MM.1S (cell line): ENCODE measurements around the gene TPSAB1.

Experiments
- DNase-seq: peaks from one replicate; pipeline ENCODE4 v3.0.0-alpha.2; 2015
- H2AFZ ChIP-seq: fragments of 300-600 bp; sonication (generic); 2 replicates; pipeline ENCODE4 v1.6.0; 2016; ENCODE audit warnings: antibody characterized with exemption, low read length
- H3F3A ChIP-seq: fragments of 300-600 bp; sonication (generic); 2 replicates; pipeline ENCODE4 v1.6.1; 2016; ENCODE audit warnings: mild to moderate bottlenecking, antibody characterized with exemption, low read length, moderate library complexity, mixed read lengths; ENCODE audit not compliant: insufficient read depth
- H3K27ac ChIP-seq: fragments of 300-600 bp; sonication (generic); 2 replicates; pipeline ENCODE4 v1.5.1; 2016; ENCODE audit warnings: mild to moderate bottlenecking, low read length
- H3K27me3 ChIP-seq: fragments of 300-600 bp; sonication (generic); replicated peaks from 2 replicates; pipeline ENCODE4 v1.6.0; 2016; ENCODE audit warnings: low read length; ENCODE audit not compliant: insufficient read depth
- H3K36me3 ChIP-seq: fragments of 300-600 bp; sonication (generic); replicated peaks from 2 replicates; pipeline ENCODE4 v1.6.1; 2016; ENCODE audit warnings: mild to moderate bottlenecking, low read length, mixed read lengths; ENCODE audit not compliant: insufficient read depth
- H3K4me1 ChIP-seq: fragments of 300-600 bp; sonication (generic); 2 replicates; pipeline ENCODE4 v1.6.1; 2016; ENCODE audit warnings: low read length, mixed read lengths
- H3K4me2 ChIP-seq: fragments of 300-600 bp; sonication (generic); 2 replicates; pipeline ENCODE4 v1.6.0; 2016; ENCODE audit warnings: low read depth, low read length
- H3K4me3 ChIP-seq: fragments of 300-600 bp; sonication (generic); 2 replicates; pipeline ENCODE4 v1.5.1; 2016; ENCODE audit warnings: low read length, mixed read lengths
- H3K79me2 ChIP-seq: fragments of 300-600 bp; sonication (generic); 2 replicates; pipeline ENCODE4 v1.6.1; 2016; ENCODE audit warnings: mixed run types, low read length, mixed read lengths
- H3K9ac ChIP-seq: fragments of 300-600 bp; sonication (generic); 2 replicates; pipeline ENCODE4 v1.6.1; 2016; ENCODE audit warnings: low read length, mixed read lengths
- H3K9me2 ChIP-seq: fragments of 300-600 bp; sonication (generic); replicated peaks from 2 replicates; pipeline ENCODE4 v1.6.1; 2016; ENCODE audit warnings: mild to moderate bottlenecking, low read length, mixed read lengths; ENCODE audit not compliant: insufficient read depth
- H3K9me3 ChIP-seq: fragments of 300-600 bp; sonication (generic); replicated peaks from 2 replicates; pipeline ENCODE4 v1.6.1; 2016; ENCODE audit warnings: mild to moderate bottlenecking, low read length, mixed read lengths; ENCODE audit not compliant: insufficient read depth
- H4K20me1 ChIP-seq: fragments of 300-600 bp; sonication (generic); 2 replicates; pipeline ENCODE4 v1.6.1; 2016; ENCODE audit warnings: mild to moderate bottlenecking, low read length, moderate library complexity, mixed read lengths; ENCODE audit not compliant: insufficient read depth
- CTCF ChIP-seq: fragments of 300-600 bp; sonication (generic); IDR thresholded peaks from 2 replicates; pipeline ENCODE4 v1.5.1; 2016; ENCODE audit warnings: antibody characterized with exemption, low read length, mixed read lengths
- EZH2 ChIP-seq: fragments of 300-600 bp; sonication (generic); optimal IDR thresholded peaks from 2 replicates; pipeline ENCODE3; 2017; ENCODE audit warnings: low read depth, mild to moderate bottlenecking, antibody characterized with exemption, low read length, mixed read lengths
- EZH2phosphoT487 ChIP-seq: fragments of 300-600 bp; sonication (generic); IDR thresholded peaks from 2 replicates; pipeline ENCODE4 v1.6.1; 2018; ENCODE audit warnings: antibody characterized with exemption, low read length

Gene TPSAB1

GRCh38 chr16:1275791-1276579 is 35.5 kb downstream of the TPSAB1 start:
- H3K9me2 ChIP-seq = no peaks in the 10 kb centered on the region
- H3K27me3 ChIP-seq = peaks cover 89% of the 10 kb centered on the region
- H3K9ac ChIP-seq = no peak overlapping the region
- no peaks in the 10 kb centered on the region for H3K36me3 ChIP-seq
- H3K4me1 ChIP-seq = peaks cover 14% of the 10 kb centered on the region; the same call in 1 of the 2 replicates
- no peaks in the 10 kb centered on the region for H3K9me3 ChIP-seq
- H3K79me2 ChIP-seq = no peaks in the 10 kb centered on the region
- H3F3A ChIP-seq = no peaks in the 10 kb centered on the region
- no peak overlapping the region for H2AFZ ChIP-seq
- no peak for DNase-seq
- no peak overlapping the region for H3K4me3 ChIP-seq
- H3K27ac ChIP-seq = no peak overlapping the region
- no peak overlapping the region for H3K4me2 ChIP-seq
- TF ChIP-seq CTCF (no peak), EZH2phosphoT487 (no peak), EZH2 (no peak)
- H4K20me1 ChIP-seq = no peaks in the 10 kb centered on the region

GRCh38 chr16:1276580-1276878 is 36.0 kb downstream of the TPSAB1 start:
- peaks cover 92% of the 10 kb centered on the region for H3K27me3 ChIP-seq
- no peak overlapping the region for H2AFZ ChIP-seq
- no peaks in the 10 kb centered on the region for H4K20me1 ChIP-seq

GRCh38 chr16:1277151-1277598 is 36.7 kb downstream of the TPSAB1 start:
- Histone ChIP-seq H3K36me3 (no peaks in the 10 kb centered on the region), H3K27me3 (peaks cover 95% of the 10 kb centered on the region)

More at GRCh38 chr16:1276580-1276878, 36.0 kb downstream of the TPSAB1 start:
- no peak overlapping the region for H3K4me2 ChIP-seq
- no peak overlapping the region for H3K9ac ChIP-seq
- no peak for DNase-seq
- H3K9me2 ChIP-seq = no peaks in the 10 kb centered on the region
- H3K4me1 ChIP-seq = peaks cover 10% of the 10 kb centered on the region; the same call in 1 of the 2 replicates
- no peak overlapping the region for H3K27ac ChIP-seq
- H3K79me2 ChIP-seq = no peaks in the 10 kb centered on the region
- H3K4me3 ChIP-seq = no peak overlapping the region
- TF ChIP-seq EZH2phosphoT487 = no peak
- no peak for TF ChIP-seq CTCF
- TF ChIP-seq EZH2 = no peak
- no peaks in the 10 kb centered on the region for H3K36me3 ChIP-seq
- H3K9me3 ChIP-seq = no peaks in the 10 kb centered on the region
- H3F3A ChIP-seq = no peaks in the 10 kb centered on the region

More at GRCh38 chr16:1277151-1277598, 36.7 kb downstream of the TPSAB1 start:
- H3K9me2 ChIP-seq = no peaks in the 10 kb centered on the region
- H3K4me1 ChIP-seq = peaks cover 3% of the 10 kb centered on the region; the same call in 1 of the 2 replicates
- H2AFZ ChIP-seq = no peak overlapping the region
- no peaks in the 10 kb centered on the region for H3K79me2 ChIP-seq
- DNase-seq = no peak
- H3K4me2 ChIP-seq = no peak overlapping the region
- H3F3A ChIP-seq = no peaks in the 10 kb centered on the region
- H3K4me3 ChIP-seq = no peak overlapping the region
- H3K27ac ChIP-seq = no peak overlapping the region
- no peaks in the 10 kb centered on the region for H3K9me3 ChIP-seq
- H4K20me1 ChIP-seq = no peaks in the 10 kb centered on the region
- TF ChIP-seq CTCF (no peak), EZH2 (no peak), EZH2phosphoT487 (no peak)
- H3K9ac ChIP-seq = no peak overlapping the region
